PFSK-1 (cell line): ENCODE measurements around the gene RTN4RL1.

Experiments
- FOXP2 ChIP-seq: optimal IDR thresholded peaks from 2 replicates; pipeline ENCODE3; 2011; ENCODE audit warnings: borderline replicate concordance, control low read depth, inconsistent platforms; ENCODE audit not compliant: insufficient read depth; ENCODE audit errors: extremely low read length, extremely low read depth
- POLR2AphosphoS5 ChIP-seq: IDR thresholded peaks from 2 replicates; pipeline ENCODE4 v1.6.1; 2012; ENCODE audit warnings: low read depth, mild to moderate bottlenecking, control low read depth, low read length, moderate library complexity
- SIN3A ChIP-seq: IDR thresholded peaks from 2 replicates; pipeline ENCODE4 v1.6.1; 2012; ENCODE audit warnings: mild to moderate bottlenecking, low read length, moderate library complexity, borderline replicate concordance; ENCODE audit not compliant: insufficient read depth
- TAF1 ChIP-seq: IDR thresholded peaks from 2 replicates; pipeline ENCODE4 v1.6.1; 2012; ENCODE audit warnings: low read length, control low read depth, borderline replicate concordance; ENCODE audit not compliant: insufficient read depth
- TF ChIP-seq, protein P1 (sequence below), 2 experiments: IDR thresholded peaks; 2 replicates each; pipeline versions ENCODE4 v1.6.1 to v1.8.0; 2011 to 2012; ENCODE audit warnings: low read depth in 2 of 2, low read length in 2 of 2, control low read depth in 1 of 2, inconsistent platforms in 1 of 2, mild to moderate bottlenecking in 1 of 2, moderate library complexity in 1 of 2; ENCODE audit not compliant: insufficient read depth in 1 of 2

Gene RTN4RL1

DNA sequence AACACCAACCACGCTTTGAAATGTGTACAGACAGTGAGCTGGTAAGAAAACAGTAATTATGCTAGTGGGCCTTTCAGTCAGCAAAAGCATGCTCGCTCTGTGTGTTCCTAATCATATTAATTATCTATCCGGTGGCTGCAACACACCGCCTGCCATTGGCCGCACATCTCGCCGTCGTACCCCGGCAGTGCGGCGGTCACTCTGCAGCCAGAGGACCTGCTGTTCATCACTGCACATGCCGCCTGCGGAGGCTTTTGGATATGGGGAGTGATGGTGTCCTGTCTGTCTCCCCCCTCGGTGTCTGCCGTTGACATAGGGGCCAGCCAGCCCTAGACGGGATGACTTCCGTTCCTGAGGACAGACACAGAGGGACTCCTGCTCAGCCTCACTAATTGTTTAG, 126.8 kb downstream of the RTN4RL1 start:
- TF ChIP-seq POLR2AphosphoS5: no peak
- no peak for TF ChIP-seq SIN3A
- TF ChIP-seq, protein P1, sequence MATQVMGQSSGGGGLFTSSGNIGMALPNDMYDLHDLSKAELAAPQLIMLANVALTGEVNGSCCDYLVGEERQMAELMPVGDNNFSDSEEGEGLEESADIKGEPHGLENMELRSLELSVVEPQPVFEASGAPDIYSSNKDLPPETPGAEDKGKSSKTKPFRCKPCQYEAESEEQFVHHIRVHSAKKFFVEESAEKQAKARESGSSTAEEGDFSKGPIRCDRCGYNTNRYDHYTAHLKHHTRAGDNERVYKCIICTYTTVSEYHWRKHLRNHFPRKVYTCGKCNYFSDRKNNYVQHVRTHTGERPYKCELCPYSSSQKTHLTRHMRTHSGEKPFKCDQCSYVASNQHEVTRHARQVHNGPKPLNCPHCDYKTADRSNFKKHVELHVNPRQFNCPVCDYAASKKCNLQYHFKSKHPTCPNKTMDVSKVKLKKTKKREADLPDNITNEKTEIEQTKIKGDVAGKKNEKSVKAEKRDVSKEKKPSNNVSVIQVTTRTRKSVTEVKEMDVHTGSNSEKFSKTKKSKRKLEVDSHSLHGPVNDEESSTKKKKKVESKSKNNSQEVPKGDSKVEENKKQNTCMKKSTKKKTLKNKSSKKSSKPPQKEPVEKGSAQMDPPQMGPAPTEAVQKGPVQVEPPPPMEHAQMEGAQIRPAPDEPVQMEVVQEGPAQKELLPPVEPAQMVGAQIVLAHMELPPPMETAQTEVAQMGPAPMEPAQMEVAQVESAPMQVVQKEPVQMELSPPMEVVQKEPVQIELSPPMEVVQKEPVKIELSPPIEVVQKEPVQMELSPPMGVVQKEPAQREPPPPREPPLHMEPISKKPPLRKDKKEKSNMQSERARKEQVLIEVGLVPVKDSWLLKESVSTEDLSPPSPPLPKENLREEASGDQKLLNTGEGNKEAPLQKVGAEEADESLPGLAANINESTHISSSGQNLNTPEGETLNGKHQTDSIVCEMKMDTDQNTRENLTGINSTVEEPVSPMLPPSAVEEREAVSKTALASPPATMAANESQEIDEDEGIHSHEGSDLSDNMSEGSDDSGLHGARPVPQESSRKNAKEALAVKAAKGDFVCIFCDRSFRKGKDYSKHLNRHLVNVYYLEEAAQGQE (IDR thresholded peaks at IDR 0.05; ENCODE audit: insufficient read depth in 1 of 2, low read depth in 2 of 2, low read length in 2 of 2): no peak
- TF ChIP-seq FOXP2: no peak
- TF ChIP-seq TAF1: no peak

DNA sequence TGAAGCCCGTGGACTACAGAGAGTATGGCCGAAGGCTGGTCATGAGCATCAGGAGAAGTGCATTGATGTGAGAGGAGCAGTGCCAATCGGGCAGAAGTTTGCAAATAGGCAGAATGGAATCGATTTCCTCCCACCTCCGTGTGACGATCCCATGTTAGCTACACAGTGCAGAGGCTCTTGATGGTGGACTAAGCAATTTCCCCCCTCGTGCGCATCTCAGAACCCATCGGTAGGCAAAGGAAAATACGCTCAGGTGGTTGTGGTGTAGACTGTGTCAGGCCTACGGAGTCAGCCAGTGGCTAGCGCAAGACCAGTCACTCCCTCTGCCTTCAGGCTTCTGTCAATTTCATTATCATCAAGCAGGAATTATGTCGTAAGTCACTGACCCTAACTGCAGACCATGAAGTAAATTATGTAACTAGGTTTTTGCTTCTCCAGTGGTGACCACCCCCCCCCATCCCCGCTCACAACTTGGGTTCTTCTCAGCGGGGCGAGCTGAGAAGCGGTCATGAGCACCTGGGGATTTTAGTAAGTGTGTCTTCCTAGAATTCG, 128.0 kb downstream of the RTN4RL1 start:
- no peak for TF ChIP-seq FOXP2

DNA sequence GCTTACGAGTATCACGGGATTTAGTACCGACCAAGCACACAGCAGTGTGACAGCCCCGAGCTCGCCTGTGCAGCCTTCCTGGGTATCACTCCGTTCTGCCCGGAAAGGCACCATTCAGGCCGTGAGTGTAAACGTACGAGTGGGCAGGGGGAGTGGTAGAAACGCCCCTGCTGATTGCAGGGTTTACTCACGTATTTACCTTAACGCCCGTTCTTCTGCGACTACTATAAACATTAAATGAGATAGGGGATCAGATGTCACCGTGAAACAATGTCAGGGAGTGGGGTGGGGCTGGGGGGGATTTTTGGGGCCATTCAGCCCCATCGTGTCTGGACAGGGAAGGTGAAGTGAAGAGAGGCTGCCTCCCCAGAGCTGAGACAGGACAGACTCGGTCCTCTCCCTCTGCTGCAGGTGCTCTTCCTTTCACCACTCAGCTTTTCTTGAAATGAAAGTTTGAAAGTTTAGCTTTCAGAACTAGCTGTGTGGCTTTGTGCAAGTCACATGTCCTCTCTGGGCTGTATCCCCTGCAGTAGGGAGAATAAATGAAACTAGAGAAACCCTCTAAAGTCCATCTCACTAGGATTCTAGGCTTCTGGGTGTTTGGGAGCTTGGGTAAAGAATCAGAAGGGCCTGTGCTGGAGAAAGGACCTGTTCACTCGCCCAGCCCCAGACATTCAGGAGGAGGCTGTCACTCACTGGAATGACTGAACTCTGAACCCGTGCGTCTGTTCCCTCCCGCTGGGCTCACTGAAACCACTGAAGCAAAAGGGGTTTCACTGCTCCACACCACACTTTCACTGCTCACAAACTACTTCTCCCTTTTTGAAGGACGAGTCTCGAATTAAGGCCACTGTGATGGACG, 128.7 kb downstream of the RTN4RL1 start:
- TF ChIP-seq SIN3A (no peak), FOXP2 (no peak)
- TF ChIP-seq, protein P1 (IDR thresholded peaks at IDR 0.05; ENCODE audit: insufficient read depth in 1 of 2, low read depth in 2 of 2, low read length in 2 of 2): no peak

DNA sequence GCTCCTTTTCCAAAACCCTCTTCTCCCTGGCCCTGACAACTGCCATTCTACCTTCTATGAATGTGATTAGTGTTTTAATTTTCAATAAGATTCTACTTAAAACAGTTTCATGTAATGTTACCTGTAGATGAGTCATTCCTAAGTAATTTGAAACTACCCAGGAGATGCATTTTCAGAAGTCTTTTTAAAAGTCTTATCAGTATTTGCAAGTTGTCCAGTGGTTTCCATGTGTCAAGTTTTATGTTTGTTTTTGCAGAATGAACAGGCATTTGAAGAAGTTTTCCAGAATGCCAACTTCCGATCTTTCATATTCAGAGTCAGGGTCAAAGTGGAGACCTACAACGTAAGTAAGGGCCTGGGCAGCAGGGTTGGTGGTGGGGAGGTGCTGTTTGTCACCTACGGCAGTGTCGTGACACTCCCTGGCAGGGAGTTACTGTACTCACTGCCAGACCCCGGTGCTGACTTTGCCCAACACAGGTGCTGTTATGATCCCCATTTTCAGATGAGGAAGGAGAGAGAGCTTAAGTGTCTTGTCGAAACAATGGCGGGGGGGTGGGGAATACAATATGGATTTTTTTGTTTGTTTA, 130.3 kb downstream of the RTN4RL1 start:
- TF ChIP-seq POLR2AphosphoS5 (no peak), FOXP2 (no peak), SIN3A (no peak), TAF1 (no peak)
- TF ChIP-seq, protein P1 (IDR thresholded peaks at IDR 0.05; ENCODE audit: insufficient read depth in 1 of 2, low read depth in 2 of 2, low read length in 2 of 2): no peak

DNA sequence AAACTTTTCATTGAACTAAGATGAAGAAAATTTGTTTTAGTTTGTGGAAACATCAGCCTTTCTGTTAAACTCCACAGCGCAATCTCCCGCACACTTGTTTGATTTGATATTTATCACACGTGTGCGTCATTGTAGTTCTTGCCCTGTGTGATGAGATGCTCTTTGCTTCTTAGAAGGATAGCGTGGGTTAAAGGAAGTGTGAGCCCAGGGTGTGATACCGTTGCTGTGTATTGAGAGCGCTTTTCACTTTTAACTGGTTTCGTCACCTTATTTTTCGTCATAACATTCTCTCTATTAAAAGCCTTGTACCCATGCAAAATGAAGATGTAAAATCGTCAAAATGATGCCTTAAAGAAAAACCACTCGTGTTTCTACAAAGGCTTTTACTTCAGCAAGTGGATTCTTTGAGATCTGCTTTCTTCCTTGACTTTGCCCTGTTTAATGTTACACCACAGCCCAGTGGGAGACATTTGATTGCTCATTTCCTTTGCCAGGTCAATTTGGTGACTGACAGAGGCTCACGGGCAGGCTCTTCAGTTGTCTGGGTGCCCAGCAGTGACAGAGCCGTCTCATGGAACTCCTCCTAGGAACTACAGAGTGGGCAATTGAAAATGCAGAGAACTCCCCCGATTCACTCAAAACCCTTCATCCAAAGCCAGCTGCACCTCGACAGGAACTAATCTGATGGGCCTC, 134.2 kb downstream of the RTN4RL1 start:
- no peak for TF ChIP-seq SIN3A
- no peak for TF ChIP-seq FOXP2
- no peak for TF ChIP-seq POLR2AphosphoS5
- no peak for TF ChIP-seq TAF1
- TF ChIP-seq, protein P1 (IDR thresholded peaks at IDR 0.05; ENCODE audit: insufficient read depth in 1 of 2, low read depth in 2 of 2, low read length in 2 of 2): no peak
